IPS-NIHi7 (cell line): ENCODE measurements around the gene XKR7.

Experiments
- DNase-seq: peaks from one replicate; pipeline ENCODE4 v3.0.0; 2012; ENCODE audit warnings: mixed read lengths; ENCODE audit errors: extremely low spot score

Gene XKR7

GRCh38 chr20:32040142-32040953, 72.4 kb downstream of the XKR7 start:
- no peak for DNase-seq

GRCh38 chr20:32045999-32046398, 78.0 kb downstream of the XKR7 start:
- no peak for DNase-seq

GRCh38 chr20:32050324-32050841, 82.4 kb downstream of the XKR7 start:
- DNase-seq: no peak

- peak; percentile 44 for DNase-seq
These were observed 83.1 kb downstream of the XKR7 start for GRCh38 chr20:32050851-32051556.

GRCh38 chr20:32051720-32052089, 83.8 kb downstream of the XKR7 start:
- DNase-seq: no peak

- peak; percentile 49 for DNase-seq
These were observed 84.3 kb downstream of the XKR7 start, which contains the start of gene HCK for GRCh38 chr20:32052090-32052777. Gene HCK, plus strand, starts transcription at chr20:32052242.

- peak; percentile 65 for DNase-seq
These were observed 84.9 kb downstream of the XKR7 start for GRCh38 chr20:32052778-32053362.
